22Rv1 (cell line): Measurements from ENCODE around the gene HOMER3.

ENCODE experiments used
- H3K27ac ChIP-seq: fragments of 450-650 bp; 2 replicates; pipeline ENCODE4 v1.5.1; 2017
- ZFX ChIP-seq: fragments of 450-650 bp; IDR thresholded peaks from 2 replicates; pipeline ENCODE4 v1.6.1; 2017; ENCODE audit warnings: antibody characterized with exemption, borderline replicate concordance
- TF ChIP-seq, protein P1 (sequence below): fragments of 450-650 bp; IDR thresholded peaks from 2 replicates; pipeline ENCODE4 v1.5.1; 2017; ENCODE audit warnings: mild to moderate bottlenecking

Gene HOMER3

GRCh38 chr19:18940769-18941627 lies at the start of gene HOMER3:
Gene HOMER3, minus strand, starts transcription at chr19:18941217. Its CDS starts 2,235 bp downstream, at chr19:18938982.
- TF ChIP-seq ZFX: no peak
- TF ChIP-seq, protein P1, sequence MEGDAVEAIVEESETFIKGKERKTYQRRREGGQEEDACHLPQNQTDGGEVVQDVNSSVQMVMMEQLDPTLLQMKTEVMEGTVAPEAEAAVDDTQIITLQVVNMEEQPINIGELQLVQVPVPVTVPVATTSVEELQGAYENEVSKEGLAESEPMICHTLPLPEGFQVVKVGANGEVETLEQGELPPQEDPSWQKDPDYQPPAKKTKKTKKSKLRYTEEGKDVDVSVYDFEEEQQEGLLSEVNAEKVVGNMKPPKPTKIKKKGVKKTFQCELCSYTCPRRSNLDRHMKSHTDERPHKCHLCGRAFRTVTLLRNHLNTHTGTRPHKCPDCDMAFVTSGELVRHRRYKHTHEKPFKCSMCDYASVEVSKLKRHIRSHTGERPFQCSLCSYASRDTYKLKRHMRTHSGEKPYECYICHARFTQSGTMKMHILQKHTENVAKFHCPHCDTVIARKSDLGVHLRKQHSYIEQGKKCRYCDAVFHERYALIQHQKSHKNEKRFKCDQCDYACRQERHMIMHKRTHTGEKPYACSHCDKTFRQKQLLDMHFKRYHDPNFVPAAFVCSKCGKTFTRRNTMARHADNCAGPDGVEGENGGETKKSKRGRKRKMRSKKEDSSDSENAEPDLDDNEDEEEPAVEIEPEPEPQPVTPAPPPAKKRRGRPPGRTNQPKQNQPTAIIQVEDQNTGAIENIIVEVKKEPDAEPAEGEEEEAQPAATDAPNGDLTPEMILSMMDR: peak; percentile 92
- peak within 1 kb of the TSS; percentile 37; the same call in 1 of the 2 replicates for H3K27ac ChIP-seq

DNA sequence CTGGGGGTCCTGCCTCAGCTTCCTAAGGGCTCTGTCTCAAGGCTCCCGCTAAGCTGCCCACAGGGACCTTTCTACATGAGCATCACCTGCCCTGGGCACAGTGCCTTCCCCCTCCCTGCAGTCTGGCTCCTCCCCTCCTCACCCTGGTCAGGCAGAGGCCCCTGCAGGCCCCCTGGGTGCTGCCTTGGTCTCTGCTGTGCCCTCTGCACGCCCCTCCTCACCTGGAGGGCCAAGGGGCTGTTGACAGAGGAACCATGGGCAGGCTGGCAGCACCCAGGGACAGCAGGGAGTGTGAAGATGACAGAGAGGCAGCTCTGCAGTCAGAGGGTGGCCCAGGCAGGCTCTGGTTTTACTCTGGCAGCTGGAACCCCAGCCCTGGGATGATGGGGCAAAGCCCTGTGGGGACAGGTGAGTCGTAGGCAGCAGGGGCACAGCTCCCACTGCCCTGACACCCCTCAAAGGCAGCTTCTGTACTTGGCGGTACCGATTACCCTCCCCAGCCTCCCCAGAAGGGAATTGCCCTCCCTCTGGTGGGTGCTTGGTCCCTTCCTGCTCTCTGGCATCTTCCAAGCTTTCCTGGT lies 49.2 kb upstream of the HOMER3 start:
- no peak for TF ChIP-seq ZFX
- TF ChIP-seq, protein P1: no peak
- H3K27ac ChIP-seq: no peak overlapping the region

GRCh38 chr19:18989316-18989715 lies 48.3 kb upstream of the HOMER3 start:
- H3K27ac ChIP-seq: no peak overlapping the region
- TF ChIP-seq ZFX: no peak
- TF ChIP-seq, protein P1: no peak

DNA sequence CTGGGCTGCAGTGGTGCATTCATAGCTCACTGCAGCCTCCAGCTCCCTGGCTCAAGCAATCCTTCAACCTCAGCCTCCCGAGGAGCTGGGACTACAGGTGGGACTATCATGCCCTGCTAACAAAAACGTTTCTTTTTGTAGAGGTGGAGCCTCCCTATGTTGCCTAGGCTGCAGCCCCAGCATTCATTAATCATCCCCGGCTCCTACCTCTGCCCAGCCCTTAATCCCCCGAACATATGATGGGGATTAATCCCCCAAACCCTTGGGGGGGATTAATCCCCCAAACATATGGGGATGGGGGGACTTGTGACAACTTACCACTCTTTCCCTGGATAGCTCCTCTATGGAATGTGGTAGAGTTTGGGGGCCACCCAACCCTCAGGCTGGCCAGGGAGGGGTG lies 46.4 kb upstream of the HOMER3 start:
- no peak overlapping the region for H3K27ac ChIP-seq

DNA sequence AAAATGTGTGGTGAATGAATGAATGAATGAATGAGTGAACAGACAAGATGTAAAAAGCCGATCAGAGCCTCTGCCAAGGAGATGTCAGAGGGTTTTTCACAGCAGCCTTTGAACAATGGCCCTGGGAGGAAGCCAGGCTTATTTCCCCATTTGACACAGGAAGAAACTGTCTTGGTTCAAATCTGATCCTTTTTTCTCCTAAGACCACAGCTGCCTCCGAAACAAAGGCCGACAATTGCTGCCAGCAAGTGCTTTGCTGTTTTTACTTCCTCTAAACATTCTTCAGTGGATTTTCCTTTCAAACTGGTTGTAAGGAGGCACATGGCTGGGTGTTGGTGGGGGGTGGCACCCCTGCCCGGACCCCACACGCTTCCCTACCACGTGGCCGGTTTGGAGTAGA lies 44.2 kb upstream of the HOMER3 start:
- H3K27ac ChIP-seq: no peak overlapping the region
- TF ChIP-seq, protein P1: no peak
- no peak for TF ChIP-seq ZFX

More for the DNA sequence above, 46.4 kb upstream of the HOMER3 start:
- no peak for TF ChIP-seq ZFX
- TF ChIP-seq, protein P1: no peak

GRCh38 chr19:18984251-18984650 lies 43.2 kb upstream of the HOMER3 start:
- TF ChIP-seq, protein P1: no peak
- TF ChIP-seq ZFX: no peak
- no peak overlapping the region for H3K27ac ChIP-seq

DNA sequence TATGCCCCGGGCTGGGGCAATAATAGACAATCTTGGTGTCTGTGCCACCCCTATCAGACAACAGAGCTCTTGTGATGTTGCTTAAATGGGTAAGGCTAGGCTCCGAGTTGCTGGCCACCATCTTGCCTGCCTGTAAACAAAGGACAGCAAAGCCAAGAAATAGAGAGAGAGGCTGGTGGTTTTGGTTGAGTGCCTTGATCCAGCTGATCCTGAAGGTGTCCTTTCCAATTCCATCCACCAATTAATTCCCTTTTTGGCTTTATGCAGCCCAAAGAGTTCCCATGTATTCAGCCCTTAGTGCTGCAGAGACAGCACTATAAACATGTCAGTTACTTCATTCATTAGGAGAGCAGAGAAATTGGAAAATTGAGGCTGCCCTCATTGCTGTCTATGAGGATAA lies 41.7 kb upstream of the HOMER3 start:
- no peak for TF ChIP-seq ZFX
- TF ChIP-seq, protein P1: no peak
- H3K27ac ChIP-seq: no peak overlapping the region
